H9 (cell line): ENCODE data around the gene FAM237B. TPM values are rescaled to one million over a fixed set of nuclear protein-coding genes. Genes with fewer than 3 reads are reported as not detected.

ENCODE experiments used
- DNase-seq: peaks from one replicate; pipeline ENCODE4 v3.0.0-alpha.2; 2017
- H2AFZ ChIP-seq: one replicate; pipeline ENCODE4 v1.6.1; 2013; ENCODE audit warnings: mild to moderate bottlenecking, low read length, control low read depth, moderate library complexity
- H2AK5ac ChIP-seq: 2 replicates; pipeline ENCODE4 v1.6.1; 2013; ENCODE audit warnings: low read length, control low read depth, mixed read lengths; ENCODE audit not compliant: insufficient read length
- H2BK120ac ChIP-seq: one replicate; pipeline ENCODE4 v1.6.1; 2013; ENCODE audit warnings: low read depth, mild to moderate bottlenecking, low read length, control low read depth, inconsistent platforms; ENCODE audit not compliant: poor library complexity, severe bottlenecking
- H2BK12ac ChIP-seq: 2 replicates; pipeline ENCODE4 v1.6.1; 2013; ENCODE audit warnings: low read length, control low read depth, mixed read lengths, low read depth; ENCODE audit not compliant: insufficient read length
- H2BK15ac ChIP-seq: 2 replicates; pipeline ENCODE4 v1.6.1; 2013; ENCODE audit warnings: low read depth, low read length, control low read depth
- H2BK20ac ChIP-seq: one replicate; pipeline ENCODE4 v1.6.1; 2013; ENCODE audit warnings: low read depth, mild to moderate bottlenecking, low read length, control low read depth, inconsistent platforms; ENCODE audit not compliant: poor library complexity, severe bottlenecking
- H2BK5ac ChIP-seq: 2 replicates; pipeline ENCODE4 v1.6.1; 2013; ENCODE audit warnings: low read length, control low read depth, mixed read lengths; ENCODE audit not compliant: insufficient read length
- H3K14ac ChIP-seq: 2 replicates; pipeline ENCODE4 v1.6.1; 2013; ENCODE audit warnings: low read length, control low read depth; ENCODE audit not compliant: insufficient read depth
- H3K18ac ChIP-seq: 2 replicates; pipeline ENCODE4 v1.6.1; 2013; ENCODE audit warnings: low read depth, mild to moderate bottlenecking, mixed read lengths, low read length, control low read depth; ENCODE audit not compliant: insufficient read length
- H3K23ac ChIP-seq: 2 replicates; pipeline ENCODE4 v1.6.1; 2013; ENCODE audit warnings: low read length, control low read depth, mixed read lengths, low read depth; ENCODE audit not compliant: insufficient read length
- H3K23me2 ChIP-seq: 2 replicates; pipeline ENCODE4 v1.6.1; 2013; ENCODE audit warnings: low read depth, mild to moderate bottlenecking, mixed read lengths, low read length, control low read depth; ENCODE audit not compliant: insufficient read length, poor library complexity, severe bottlenecking
- H3K27ac ChIP-seq: 2 replicates; pipeline ENCODE4 v1.5.1; 2013; ENCODE audit warnings: low read length, control low read depth, mixed read lengths, low read depth; ENCODE audit not compliant: insufficient read length
- H3K27me3 ChIP-seq: 2 replicates; pipeline ENCODE4 v1.6.1; 2013; ENCODE audit warnings: low read length, control low read depth, inconsistent platforms; ENCODE audit not compliant: insufficient read depth
- H3K4ac ChIP-seq: 2 replicates; pipeline ENCODE4 v1.6.1; 2013; ENCODE audit warnings: low read depth, mild to moderate bottlenecking, control low read depth, inconsistent platforms, low read length, moderate library complexity
- H3K4me1 ChIP-seq: 2 replicates; pipeline ENCODE4 v1.6.1; 2013; ENCODE audit warnings: low read length, control low read depth, inconsistent platforms; ENCODE audit not compliant: insufficient read depth
- H3K4me2 ChIP-seq: 2 replicates; pipeline ENCODE4 v1.6.1; 2013; ENCODE audit warnings: low read length, control low read depth, mixed read lengths; ENCODE audit not compliant: insufficient read length, insufficient read depth
- H3K56ac ChIP-seq: 2 replicates; pipeline ENCODE4 v1.6.1; 2013; ENCODE audit warnings: low read depth, mild to moderate bottlenecking, mixed read lengths, low read length, control low read depth; ENCODE audit not compliant: insufficient read length
- H3K79me1 ChIP-seq: 2 replicates; pipeline ENCODE4 v1.6.1; 2013; ENCODE audit warnings: low read depth, mild to moderate bottlenecking, moderate library complexity, low read length, control low read depth, inconsistent platforms; ENCODE audit not compliant: insufficient read depth, poor library complexity, severe bottlenecking
- H3K79me2 ChIP-seq: 2 replicates; pipeline ENCODE4 v1.6.1; 2013; ENCODE audit warnings: low read length, control low read depth, inconsistent platforms; ENCODE audit not compliant: insufficient read depth
- H3K9ac ChIP-seq: 2 replicates; pipeline ENCODE4 v1.6.1; 2013; ENCODE audit warnings: low read length, control low read depth, mixed read lengths; ENCODE audit not compliant: insufficient read length; ENCODE audit errors: extremely low read depth
- H3K9me3 ChIP-seq: one replicate; pipeline ENCODE4 v1.6.1; 2013; ENCODE audit warnings: low read depth, low read length, inconsistent platforms; ENCODE audit not compliant: control insufficient read depth
- H3T11ph ChIP-seq: one replicate; pipeline ENCODE4 v1.6.1; 2013; ENCODE audit warnings: mild to moderate bottlenecking, low read length, control low read depth, inconsistent platforms
- H4K20me1 ChIP-seq: one replicate; pipeline ENCODE4 v1.6.1; 2013; ENCODE audit not compliant: control insufficient read depth, insufficient read length, insufficient read depth
- H4K5ac ChIP-seq: 2 replicates; pipeline ENCODE4 v1.6.1; 2013; ENCODE audit warnings: low read depth, mild to moderate bottlenecking, mixed read lengths, low read length, control low read depth; ENCODE audit not compliant: insufficient read length
- H4K8ac ChIP-seq: replicated peaks from 2 replicates; pipeline ENCODE4 v1.6.1; 2013; ENCODE audit warnings: low read length, control low read depth, mixed read lengths, low read depth; ENCODE audit not compliant: insufficient read length
- H4K91ac ChIP-seq: 2 replicates; pipeline ENCODE4 v1.6.1; 2013; ENCODE audit warnings: low read depth, mild to moderate bottlenecking, moderate library complexity, mixed read lengths, low read length, control low read depth; ENCODE audit not compliant: insufficient read length
- H3K27ac Mint-ChIP-seq, 3 experiments: 2 replicates in 2 of 3; 3 replicates in 1 of 3; pipeline ENCODE4 v1.8.0; 2020 to 2021; ENCODE audit warnings: mixed read lengths in 3 of 3, mild to moderate bottlenecking in 1 of 3, moderate library complexity in 1 of 3
- H3K27me3 Mint-ChIP-seq: 2 replicates; pipeline ENCODE4 v1.8.0; 2021; ENCODE audit warnings: low read depth, mild to moderate bottlenecking, moderate library complexity, mixed read lengths
- H3K36me3 Mint-ChIP-seq, 3 experiments: 2 replicates in 2 of 3; 3 replicates in 1 of 3; pipeline ENCODE4 v1.8.0; 2020 to 2021; ENCODE audit warnings: low read depth in 3 of 3, mixed read lengths in 3 of 3; ENCODE audit not compliant: insufficient read depth in 1 of 3
- H3K4me1 Mint-ChIP-seq, 2 experiments: 2 replicates each; pipeline ENCODE4 v1.8.0; 2020; ENCODE audit warnings: mixed read lengths in 2 of 2
- H3K4me3 Mint-ChIP-seq, 2 experiments: 2 replicates in 1 of 2; 3 replicates in 1 of 2; pipeline ENCODE4 v1.8.0; 2020 to 2021; ENCODE audit warnings: mild to moderate bottlenecking in 2 of 2, mixed read lengths in 2 of 2, moderate library complexity in 1 of 2
- H3K9me3 Mint-ChIP-seq, 2 experiments: 2 replicates in 1 of 2; 3 replicates in 1 of 2; pipeline ENCODE4 v1.8.0; 2020; ENCODE audit warnings: mild to moderate bottlenecking in 2 of 2, mixed read lengths in 2 of 2, moderate library complexity in 1 of 2
- WGBS: extraction: QIAGEN DNeasy Blood & Tissue Kit; methylation state at CpG from one replicate; pipeline ENCODE4 v1.1.7; 2013; ENCODE audit warnings: missing lambda C conversion rate, low lambda C conversion rate, mixed read lengths; ENCODE audit not compliant: insufficient read length; ENCODE audit errors: extremely low coverage; 5-methylcytosine and 5-hydroxymethylcytosine counted together
- total RNA-seq: library from RNA; stranded (reverse); gene quantifications from 2 replicates; pipeline ENCODE4 v1.2.1, GENCODE V29; 2021
- TF ChIP-seq, protein P1 (sequence below): fragments of 200-600 bp; sonication (generic); conservative IDR thresholded peaks from 3 replicates; pipeline ENCODE4 v1.8.0; 2021; ENCODE audit warnings: antibody characterized with exemption, mild to moderate bottlenecking

FAM237B gene
- total RNA-seq, 1 experiment from 2014 or later = not detected

DNA sequence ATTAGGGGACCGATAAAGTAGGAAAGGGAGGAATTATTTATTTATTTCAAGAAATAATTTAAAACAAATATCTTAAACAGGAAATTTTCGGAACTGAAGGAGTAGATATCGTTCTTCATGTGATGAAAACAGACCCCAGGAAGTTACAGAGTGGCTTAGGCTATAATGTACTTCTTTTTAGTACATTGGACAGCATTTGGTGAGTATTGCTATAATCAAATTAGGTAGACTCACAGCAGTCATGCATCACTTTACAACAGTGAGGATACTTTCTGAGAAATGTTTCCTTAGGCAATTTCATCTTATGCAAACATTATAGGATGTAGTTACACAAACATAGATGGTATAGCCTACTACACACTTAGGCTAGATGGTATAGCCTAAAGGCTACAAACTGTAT, 33.0 kb downstream of the FAM237B start:
- Histone ChIP-seq H2BK15ac (no peak overlapping the region), H4K8ac (no peak overlapping the region), H2AK5ac (no peak overlapping the region), H2AFZ (no peak overlapping the region), H3K4me1 (no peaks in the 10 kb centered on the region), H2BK20ac (no peak overlapping the region), H3K56ac (no peak overlapping the region), H3K18ac (no peak overlapping the region), H3K4me2 (no peak overlapping the region), H2BK12ac (no peak overlapping the region), H4K5ac (no peak overlapping the region), H2BK5ac (no peak overlapping the region), H3K79me2 (no peaks in the 10 kb centered on the region), H3K27ac (no peak overlapping the region), H3K23ac (no peak overlapping the region), H3K9ac (no peak overlapping the region), H4K20me1 (no peaks in the 10 kb centered on the region), H3K23me2 (no peaks in the 10 kb centered on the region), H3K9me3 (no peaks in the 10 kb centered on the region), H4K91ac (no peak overlapping the region), H2BK120ac (no peak overlapping the region), H3K27me3 (no peaks in the 10 kb centered on the region), H3K14ac (no peak overlapping the region), H3T11ph (no peak overlapping the region), H3K79me1 (no peaks in the 10 kb centered on the region), H3K4ac (no peak overlapping the region)
- WGBS = no CpG with 5 or more reads among the region's 3 CpGs
- no peak for DNase-seq
- TF ChIP-seq, protein P1, sequence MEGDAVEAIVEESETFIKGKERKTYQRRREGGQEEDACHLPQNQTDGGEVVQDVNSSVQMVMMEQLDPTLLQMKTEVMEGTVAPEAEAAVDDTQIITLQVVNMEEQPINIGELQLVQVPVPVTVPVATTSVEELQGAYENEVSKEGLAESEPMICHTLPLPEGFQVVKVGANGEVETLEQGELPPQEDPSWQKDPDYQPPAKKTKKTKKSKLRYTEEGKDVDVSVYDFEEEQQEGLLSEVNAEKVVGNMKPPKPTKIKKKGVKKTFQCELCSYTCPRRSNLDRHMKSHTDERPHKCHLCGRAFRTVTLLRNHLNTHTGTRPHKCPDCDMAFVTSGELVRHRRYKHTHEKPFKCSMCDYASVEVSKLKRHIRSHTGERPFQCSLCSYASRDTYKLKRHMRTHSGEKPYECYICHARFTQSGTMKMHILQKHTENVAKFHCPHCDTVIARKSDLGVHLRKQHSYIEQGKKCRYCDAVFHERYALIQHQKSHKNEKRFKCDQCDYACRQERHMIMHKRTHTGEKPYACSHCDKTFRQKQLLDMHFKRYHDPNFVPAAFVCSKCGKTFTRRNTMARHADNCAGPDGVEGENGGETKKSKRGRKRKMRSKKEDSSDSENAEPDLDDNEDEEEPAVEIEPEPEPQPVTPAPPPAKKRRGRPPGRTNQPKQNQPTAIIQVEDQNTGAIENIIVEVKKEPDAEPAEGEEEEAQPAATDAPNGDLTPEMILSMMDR = no peak
- Mint-ChIP-seq H3K27me3 (no peaks in the 10 kb centered on the region), H3K9me3 (peaks cover 8% of the 10 kb centered on the region in 2 experiments), H3K4me1 (no peaks in the 10 kb centered on the region), H3K36me3 (peaks cover 12 to 14% (median 13%) of the 10 kb centered on the region in 3 experiments), H3K27ac (no peak overlapping the region), H3K4me3 (no peak overlapping the region)
